ENCODE measurements around the gene TNNI2.

GRCh38 chr11:1822648-1823375 lies 16.0 kb upstream of the TNNI2 start:
- TF ChIP-seq CTCF (IDR thresholded peaks at IDR 0.05) (no peak), POLR2A (IDR thresholded peaks at IDR 0.05) (no peak)

Measured in heart left ventricle (tissue), 13 donors.